Astrocyte (in vitro differentiated cells and primary cell): ENCODE results near the gene CAMKMT. TPM values are rescaled to one million over a fixed set of nuclear protein-coding genes. Genes with fewer than 3 reads are reported as not detected.

Experiments
- DNase-seq: peaks from one replicate; pipeline ENCODE4 v3.0.0-alpha.2; 2010; ENCODE audit warnings: low read depth
- FAIRE-seq: peaks from 2 replicates; lab custom pipeline; 2011; peaks lifted over from hg19 to GRCh38; lab: Jason Lieb, UNC
- H2AFZ ChIP-seq: 2 replicates; pipeline ENCODE4 v1.6.0; 2012; ENCODE audit warnings: low read depth, low read length, inconsistent platforms
- H3K27ac ChIP-seq: 2 replicates; pipeline ENCODE4 v1.5.1; 2011; ENCODE audit warnings: low read depth, low read length, inconsistent platforms
- H3K27me3 ChIP-seq: 2 replicates; pipeline ENCODE4 v1.6.0; 2011; ENCODE audit warnings: low read length, inconsistent platforms; ENCODE audit not compliant: insufficient read depth
- H3K36me3 ChIP-seq: 2 replicates; pipeline ENCODE4 v1.5.1; 2011; ENCODE audit warnings: low read length, inconsistent platforms; ENCODE audit not compliant: insufficient read depth
- H3K4me1 ChIP-seq: 2 replicates; pipeline ENCODE4 v1.5.1; 2011; ENCODE audit warnings: low read length, inconsistent platforms; ENCODE audit not compliant: insufficient read depth
- H3K4me2 ChIP-seq: 2 replicates; pipeline ENCODE4 v1.6.0; 2012; ENCODE audit warnings: low read length, inconsistent platforms
- H3K4me3 ChIP-seq: 2 replicates; pipeline ENCODE4 v1.5.1; 2011; ENCODE audit warnings: low read depth, mild to moderate bottlenecking, low read length, inconsistent platforms; ENCODE audit not compliant: insufficient read depth
- H3K79me2 ChIP-seq: 2 replicates; pipeline ENCODE4 v1.6.0; 2012; ENCODE audit warnings: mild to moderate bottlenecking, low read length, inconsistent platforms; ENCODE audit not compliant: insufficient read depth
- H3K9ac ChIP-seq: 2 replicates; pipeline ENCODE4 v1.6.0; 2012; ENCODE audit warnings: mild to moderate bottlenecking, low read length, inconsistent platforms
- H3K9me3 ChIP-seq: 2 replicates; pipeline ENCODE4 v1.5.1; 2012; ENCODE audit warnings: low read depth, mild to moderate bottlenecking, low read length, inconsistent platforms; ENCODE audit not compliant: insufficient read depth
- H4K20me1 ChIP-seq: 2 replicates; pipeline ENCODE4 v1.6.0; 2012; ENCODE audit warnings: low read length, inconsistent platforms; ENCODE audit not compliant: insufficient read depth
- H3K27ac Mint-ChIP-seq: one replicate; pipeline ENCODE4 v1.8.0; 2021; ENCODE audit warnings: mild to moderate bottlenecking, mixed read lengths; ENCODE audit not compliant: unreplicated experiment
- H3K27me3 Mint-ChIP-seq: one replicate; pipeline ENCODE4 v1.8.0; 2021; ENCODE audit warnings: low read depth, mixed read lengths; ENCODE audit not compliant: unreplicated experiment
- H3K36me3 Mint-ChIP-seq: one replicate; pipeline ENCODE4 v1.8.0; 2021; ENCODE audit warnings: low read depth, mixed read lengths; ENCODE audit not compliant: unreplicated experiment
- H3K4me1 Mint-ChIP-seq: one replicate; pipeline ENCODE4 v1.8.0; 2021; ENCODE audit warnings: low read depth, mixed read lengths; ENCODE audit not compliant: unreplicated experiment
- H3K4me3 Mint-ChIP-seq: one replicate; pipeline ENCODE4 v1.8.0; 2021; ENCODE audit warnings: mild to moderate bottlenecking, moderate library complexity, mixed read lengths; ENCODE audit not compliant: unreplicated experiment
- H3K9me3 Mint-ChIP-seq: one replicate; pipeline ENCODE4 v1.8.0; 2021; ENCODE audit warnings: mild to moderate bottlenecking, mixed read lengths; ENCODE audit not compliant: unreplicated experiment
- EZH2 ChIP-seq: IDR thresholded peaks from 2 replicates; pipeline ENCODE4 v1.6.1; 2012; ENCODE audit warnings: mild to moderate bottlenecking, low read length, inconsistent platforms; ENCODE audit not compliant: insufficient read depth
- total RNA-seq: library from RNA; stranded (reverse); gene quantifications from 2 replicates; pipeline ENCODE4 v1.2.1, GENCODE V29; 2021
- TF ChIP-seq, protein P1 (sequence below): IDR thresholded peaks from 2 replicates; pipeline ENCODE4 v1.5.1; 2011; ENCODE audit warnings: low read depth, mild to moderate bottlenecking, inconsistent platforms, low read length, moderate library complexity; ENCODE audit not compliant: insufficient read depth

CAMKMT gene
- total RNA-seq, 1 donor from 2014 or later = 9.3 TPM

DNA sequence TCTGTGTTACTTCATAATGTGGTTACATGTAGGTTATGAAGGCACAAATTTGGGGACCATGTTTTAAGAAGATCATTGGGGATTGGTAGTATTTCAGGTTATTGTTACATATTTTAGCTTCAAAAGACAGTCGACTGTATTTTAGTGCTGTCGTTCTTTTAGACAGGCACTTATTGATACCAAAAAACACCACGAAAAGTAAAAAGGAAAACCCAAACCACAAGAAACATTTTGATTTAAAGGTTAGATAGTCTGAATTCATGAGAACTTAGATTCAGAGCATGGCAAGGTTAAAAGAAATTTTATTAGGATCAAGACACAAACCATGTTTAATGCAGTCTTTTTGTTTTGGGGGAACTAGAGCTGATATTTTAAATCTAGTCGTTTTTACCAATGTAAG is 209.0 kb downstream of the CAMKMT start:
- H3K27me3 Mint-ChIP-seq = no peaks in the 10 kb centered on the region
- no peak overlapping the region for H3K27ac ChIP-seq
- no peak for FAIRE-seq
- no peaks in the 10 kb centered on the region for H3K9me3 Mint-ChIP-seq
- H3K27me3 ChIP-seq = no peaks in the 10 kb centered on the region
- no peak overlapping the region for H3K4me2 ChIP-seq
- no peaks in the 10 kb centered on the region for H3K9me3 ChIP-seq
- no peak overlapping the region for H2AFZ ChIP-seq
- H3K9ac ChIP-seq = no peak overlapping the region
- H3K36me3 ChIP-seq = no peaks in the 10 kb centered on the region
- no peaks in the 10 kb centered on the region for H3K79me2 ChIP-seq
- no peak overlapping the region for H3K27ac Mint-ChIP-seq
- no peaks in the 10 kb centered on the region for H4K20me1 ChIP-seq
- no peaks in the 10 kb centered on the region for H3K36me3 Mint-ChIP-seq
- no peak for TF ChIP-seq EZH2
- TF ChIP-seq, protein P1, sequence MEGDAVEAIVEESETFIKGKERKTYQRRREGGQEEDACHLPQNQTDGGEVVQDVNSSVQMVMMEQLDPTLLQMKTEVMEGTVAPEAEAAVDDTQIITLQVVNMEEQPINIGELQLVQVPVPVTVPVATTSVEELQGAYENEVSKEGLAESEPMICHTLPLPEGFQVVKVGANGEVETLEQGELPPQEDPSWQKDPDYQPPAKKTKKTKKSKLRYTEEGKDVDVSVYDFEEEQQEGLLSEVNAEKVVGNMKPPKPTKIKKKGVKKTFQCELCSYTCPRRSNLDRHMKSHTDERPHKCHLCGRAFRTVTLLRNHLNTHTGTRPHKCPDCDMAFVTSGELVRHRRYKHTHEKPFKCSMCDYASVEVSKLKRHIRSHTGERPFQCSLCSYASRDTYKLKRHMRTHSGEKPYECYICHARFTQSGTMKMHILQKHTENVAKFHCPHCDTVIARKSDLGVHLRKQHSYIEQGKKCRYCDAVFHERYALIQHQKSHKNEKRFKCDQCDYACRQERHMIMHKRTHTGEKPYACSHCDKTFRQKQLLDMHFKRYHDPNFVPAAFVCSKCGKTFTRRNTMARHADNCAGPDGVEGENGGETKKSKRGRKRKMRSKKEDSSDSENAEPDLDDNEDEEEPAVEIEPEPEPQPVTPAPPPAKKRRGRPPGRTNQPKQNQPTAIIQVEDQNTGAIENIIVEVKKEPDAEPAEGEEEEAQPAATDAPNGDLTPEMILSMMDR = no peak
- no peak overlapping the region for H3K4me3 Mint-ChIP-seq
- no peaks in the 10 kb centered on the region for H3K4me1 Mint-ChIP-seq
- no peak for DNase-seq
- H3K4me3 ChIP-seq = no peak overlapping the region
- peaks cover 5% of the 10 kb centered on the region for H3K4me1 ChIP-seq

DNA sequence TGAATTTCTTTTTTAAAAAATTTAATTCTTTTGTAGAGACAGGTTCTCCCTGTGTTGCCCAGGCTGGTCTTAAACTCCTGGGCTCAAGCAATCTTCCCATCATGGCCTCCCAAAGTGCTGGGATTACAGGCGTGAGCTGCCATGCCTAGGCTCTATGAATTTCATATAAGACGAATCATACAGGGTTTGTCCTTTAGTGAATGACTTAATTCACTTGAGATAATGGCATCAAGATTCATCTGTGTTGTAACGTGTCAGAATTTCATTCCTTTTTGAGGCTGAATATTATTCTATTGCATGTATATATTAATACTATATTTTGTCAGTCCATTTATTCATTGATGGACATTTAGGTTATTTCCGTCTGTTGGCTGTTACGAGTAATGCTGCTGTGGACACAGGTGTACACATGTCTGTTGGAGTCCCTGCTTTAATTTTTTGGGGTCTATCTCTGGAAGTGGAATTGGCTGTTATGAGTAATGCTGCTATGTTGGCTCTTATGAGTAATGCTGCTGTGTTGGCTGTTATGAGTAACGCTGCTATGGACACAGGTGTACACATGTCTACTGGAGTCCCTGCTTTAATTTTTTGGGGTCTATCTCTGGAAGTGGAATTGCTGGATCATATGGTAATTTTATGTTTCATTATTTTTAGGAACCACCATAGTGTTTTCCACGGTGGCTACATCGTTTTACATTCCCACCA is 210.6 kb downstream of the CAMKMT start:
- H3K79me2 ChIP-seq = no peaks in the 10 kb centered on the region
- no peak overlapping the region for H3K9ac ChIP-seq
- no peaks in the 10 kb centered on the region for H3K27me3 ChIP-seq
- FAIRE-seq (no peak), DNase-seq (peak; percentile 66)
- H3K27ac ChIP-seq = no peak overlapping the region
- no peak overlapping the region for H2AFZ ChIP-seq
- no peaks in the 10 kb centered on the region for H4K20me1 ChIP-seq
- H3K27ac Mint-ChIP-seq = no peak overlapping the region
- H3K4me2 ChIP-seq = no peak overlapping the region
- H3K4me3 ChIP-seq = no peak overlapping the region
- H3K4me1 Mint-ChIP-seq = no peaks in the 10 kb centered on the region
- no peaks in the 10 kb centered on the region for H3K9me3 Mint-ChIP-seq
- no peaks in the 10 kb centered on the region for H3K27me3 Mint-ChIP-seq
- no peaks in the 10 kb centered on the region for H3K9me3 ChIP-seq
- no peak overlapping the region for H3K4me3 Mint-ChIP-seq
- H3K36me3 Mint-ChIP-seq = no peaks in the 10 kb centered on the region
- TF ChIP-seq EZH2 = no peak
- TF ChIP-seq, protein P1 = no peak
- no peaks in the 10 kb centered on the region for H3K36me3 ChIP-seq
- peaks cover 5% of the 10 kb centered on the region for H3K4me1 ChIP-seq

DNA sequence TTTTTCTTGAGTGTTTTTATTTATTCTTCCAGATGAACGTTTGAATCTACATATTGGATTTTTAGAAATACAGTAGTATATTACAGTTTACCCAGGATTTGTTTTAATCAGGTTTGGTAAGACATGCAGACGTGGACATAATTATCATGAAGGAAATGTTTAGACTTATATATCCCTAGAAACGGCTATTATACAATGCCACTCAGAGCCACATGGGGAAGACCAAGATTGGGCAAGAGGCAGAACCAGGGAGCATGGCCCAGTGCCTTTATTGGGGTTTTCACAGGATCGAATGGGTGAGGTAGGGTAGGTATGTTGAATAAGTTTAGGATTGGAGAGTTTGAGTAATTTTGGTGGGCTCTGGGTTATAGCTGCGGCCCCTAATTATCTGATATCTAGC is 212.2 kb downstream of the CAMKMT start:
- no peak overlapping the region for H3K9ac ChIP-seq
- H3K27me3 ChIP-seq = no peaks in the 10 kb centered on the region
- no peaks in the 10 kb centered on the region for H3K27me3 Mint-ChIP-seq
- H3K9me3 Mint-ChIP-seq = no peaks in the 10 kb centered on the region
- no peak for DNase-seq
- H3K27ac ChIP-seq = no peak overlapping the region
- no peak overlapping the region for H2AFZ ChIP-seq
- no peak overlapping the region for H3K4me3 Mint-ChIP-seq
- no peak overlapping the region for H3K27ac Mint-ChIP-seq
- TF ChIP-seq EZH2 = no peak
- TF ChIP-seq, protein P1 = no peak
- H3K4me1 Mint-ChIP-seq = peaks cover 8% of the 10 kb centered on the region
- H4K20me1 ChIP-seq = no peaks in the 10 kb centered on the region
- H3K4me2 ChIP-seq = no peak overlapping the region
- no peak for FAIRE-seq
- H3K36me3 ChIP-seq = no peaks in the 10 kb centered on the region
- H3K4me1 ChIP-seq = peaks cover 5% of the 10 kb centered on the region
- no peaks in the 10 kb centered on the region for H3K79me2 ChIP-seq
- H3K36me3 Mint-ChIP-seq = no peaks in the 10 kb centered on the region
- H3K9me3 ChIP-seq = no peaks in the 10 kb centered on the region
- H3K4me3 ChIP-seq = no peak overlapping the region
